HEK293 (cell line): Measurements from ENCODE around the gene FAM193B.

Source experiments
- CTCF ChIA-PET: fragments of 350-600 bp; formaldehyde crosslinking; extraction: SDS; loops from one replicate; lab custom pipeline; 2021; ENCODE audit warnings: antibody characterized with exemption; lab: Yijun Ruan, JAX
- POLR2A ChIA-PET: fragments of 300-600 bp; formaldehyde crosslinking; extraction: SDS; loops from one replicate; lab custom pipeline; 2020; ENCODE audit warnings: antibody characterized with exemption, inconsistent platforms; lab: Yijun Ruan, JAX
- H3K27ac ChIP-seq: fragments of 200-500 bp; sonication (Bioruptor generic); 2 replicates; pipeline ENCODE4 v1.5.1; 2014; ENCODE audit warnings: low read depth, low read length, control low read depth, inconsistent platforms; ENCODE audit errors: extremely low read depth
- H3K36me3 ChIP-seq, 2 experiments: fragments of 200-500 bp in 1 of 2; sonication (Bioruptor generic) in 1 of 2; 1 replicate in 1 of 2; 2 replicates in 1 of 2; pipeline ENCODE4 v1.5.1; 2014 to 2017; ENCODE audit warnings: inconsistent platforms in 2 of 2, low read length in 2 of 2; ENCODE audit not compliant: control insufficient read depth in 2 of 2, insufficient read depth in 1 of 2
- H3K4me1 ChIP-seq: fragments of 200-500 bp; sonication (Bioruptor generic); 2 replicates; pipeline ENCODE4 v1.5.1; 2014; ENCODE audit warnings: mild to moderate bottlenecking, low read length, inconsistent platforms; ENCODE audit not compliant: control insufficient read depth, insufficient read depth
- H3K4me3 ChIP-seq: 2 replicates; pipeline ENCODE4 v1.5.1; 2011; ENCODE audit warnings: low read depth, mild to moderate bottlenecking, control low read depth, low read length, moderate library complexity
- H3K9me3 ChIP-seq: fragments of 200-500 bp; sonication (Bioruptor generic); 2 replicates; pipeline ENCODE4 v1.5.1; 2014; ENCODE audit warnings: low read depth, low read length, inconsistent platforms; ENCODE audit not compliant: control insufficient read depth, insufficient read depth
- ELK4 ChIP-seq: IDR thresholded peaks from 2 replicates; pipeline ENCODE4 v1.6.1; 2011; ENCODE audit warnings: mild to moderate bottlenecking, low read depth, low read length, borderline replicate concordance
- GLI4 ChIP-seq: fragments of 450-650 bp; formaldehyde crosslinking; IDR thresholded peaks from 2 replicates; pipeline ENCODE4 v1.5.1; 2016; ENCODE audit warnings: missing biosample characterization, missing genetic modification characterization
- ZBTB7A ChIP-seq: fragments of 450-650 bp; formaldehyde crosslinking; IDR thresholded peaks from 2 replicates; pipeline ENCODE4 v1.5.1; 2016; ENCODE audit warnings: low read depth, missing biosample characterization, missing genetic modification characterization
- ZEB2 ChIP-seq: fragments of 450-650 bp; formaldehyde crosslinking; IDR thresholded peaks from 2 replicates; pipeline ENCODE4 v1.5.1; 2016; ENCODE audit warnings: missing biosample characterization, missing genetic modification characterization
- ZNF175 ChIP-seq: fragments of 450-650 bp; formaldehyde crosslinking; IDR thresholded peaks from 2 replicates; pipeline ENCODE4 v1.5.1; 2016; ENCODE audit warnings: missing biosample characterization, missing genetic modification characterization
- ZNF18 ChIP-seq: fragments of 450-650 bp; formaldehyde crosslinking; IDR thresholded peaks from 2 replicates; pipeline ENCODE4 v1.5.1; 2016; ENCODE audit warnings: missing biosample characterization, missing genetic modification characterization
- ZNF2 ChIP-seq: fragments of 450-650 bp; formaldehyde crosslinking; IDR thresholded peaks from 2 replicates; pipeline ENCODE4 v1.5.1; 2016; ENCODE audit warnings: missing biosample characterization, missing genetic modification characterization
- ZNF341 ChIP-seq: fragments of 450-650 bp; formaldehyde crosslinking; IDR thresholded peaks from 2 replicates; pipeline ENCODE4; 2016; ENCODE audit warnings: low read depth, missing biosample characterization, missing genetic modification characterization
- ZNF394 ChIP-seq: fragments of 450-650 bp; formaldehyde crosslinking; IDR thresholded peaks from 2 replicates; pipeline ENCODE4 v1.5.1; 2016; ENCODE audit warnings: missing biosample characterization, missing genetic modification characterization, mild to moderate bottlenecking, moderate library complexity, borderline replicate concordance
- ZNF449 ChIP-seq: fragments of 450-650 bp; formaldehyde crosslinking; IDR thresholded peaks from 2 replicates; pipeline ENCODE4 v1.5.1; 2017; ENCODE audit warnings: missing biosample characterization, mild to moderate bottlenecking, missing genetic modification characterization, moderate library complexity
- ZNF560 ChIP-seq: fragments of 450-650 bp; formaldehyde crosslinking; IDR thresholded peaks from 2 replicates; pipeline ENCODE4 v1.5.1; 2017; ENCODE audit warnings: missing biosample characterization, missing genetic modification characterization, borderline replicate concordance
- ZNF701 ChIP-seq: fragments of 450-650 bp; formaldehyde crosslinking; IDR thresholded peaks from 2 replicates; pipeline ENCODE4 v1.5.1; 2016; ENCODE audit warnings: missing biosample characterization, missing genetic modification characterization
- ZNF843 ChIP-seq: fragments of 450-650 bp; formaldehyde crosslinking; IDR thresholded peaks from 2 replicates; pipeline ENCODE4 v1.5.1; 2016; ENCODE audit warnings: missing biosample characterization, missing genetic modification characterization
- TF ChIP-seq, protein P1 (sequence below): fragments of 450-650 bp; formaldehyde crosslinking; IDR thresholded peaks from 2 replicates; pipeline ENCODE4 v1.5.1; 2016; ENCODE audit warnings: missing biosample characterization, missing genetic modification characterization
- TF ChIP-seq, protein P2 (sequence below): fragments of 450-650 bp; formaldehyde crosslinking; IDR thresholded peaks from 2 replicates; pipeline ENCODE4 v1.5.1; 2016; ENCODE audit warnings: missing biosample characterization, missing genetic modification characterization

Gene FAM193B

GRCh38 chr5:177487144-177487543 is 67.2 kb downstream of the FAM193B start:
- Histone ChIP-seq H3K27ac (no peak overlapping the region), H3K36me3 (peaks cover 16 to 74% of the 10 kb centered on the region in 2 experiments; a peak in 2 of 3 replicates), H3K4me1 (no peaks in the 10 kb centered on the region)
- POLR2A ChIA-PET, result interaction anchor here (1.1 to 1.3 kb wide), 2 partner anchors 10 to 15 kb away, joined by 4 to 5 read pairs; partner anchors contain the start of gene PDLIM7
- CTCF ChIA-PET, result interaction anchor here (1.3 kb wide), 2 partner anchors 8 to 11 kb away, joined by 3 to 5 read pairs; no protein-coding TSS in a partner anchor
- no peak for TF ChIP-seq ZNF18 (tag by site-specific recombination)
- no peak for TF ChIP-seq ZNF394 (tag by site-specific recombination)
- TF ChIP-seq ZNF175 (tag by site-specific recombination), result no peak
- TF ChIP-seq, all 188 proteins: peak for 0
- Histone ChIP-seq H3K9me3 (no peaks in the 10 kb centered on the region), H3K4me3 (no peak overlapping the region)

- H3K4me3 ChIP-seq, result no peak overlapping the region
- no peak for TF ChIP-seq ZNF394 (tag by site-specific recombination)
- TF ChIP-seq ZBTB7A (tag by site-specific recombination), result no peak
- TF ChIP-seq, protein P1, sequence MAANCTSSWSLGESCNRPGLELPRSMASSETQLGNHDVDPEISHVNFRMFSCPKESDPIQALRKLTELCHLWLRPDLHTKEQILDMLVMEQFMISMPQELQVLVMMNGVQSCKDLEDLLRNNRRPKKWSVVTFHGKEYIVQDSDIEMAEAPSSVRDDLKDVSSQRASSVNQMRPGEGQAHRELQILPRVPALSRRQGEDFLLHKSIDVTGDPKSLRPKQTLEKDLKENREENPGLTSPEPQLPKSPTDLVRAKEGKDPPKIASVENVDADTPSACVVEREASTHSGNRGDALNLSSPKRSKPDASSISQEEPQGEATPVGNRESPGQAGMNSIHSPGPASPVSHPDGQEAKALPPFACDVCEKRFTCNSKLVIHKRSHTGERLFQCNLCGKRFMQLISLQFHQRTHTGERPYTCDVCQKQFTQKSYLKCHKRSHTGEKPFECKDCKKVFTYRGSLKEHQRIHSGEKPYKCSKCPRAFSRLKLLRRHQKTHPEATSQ (tag by site-specific recombination), result no peak
- TF ChIP-seq, protein P2, sequence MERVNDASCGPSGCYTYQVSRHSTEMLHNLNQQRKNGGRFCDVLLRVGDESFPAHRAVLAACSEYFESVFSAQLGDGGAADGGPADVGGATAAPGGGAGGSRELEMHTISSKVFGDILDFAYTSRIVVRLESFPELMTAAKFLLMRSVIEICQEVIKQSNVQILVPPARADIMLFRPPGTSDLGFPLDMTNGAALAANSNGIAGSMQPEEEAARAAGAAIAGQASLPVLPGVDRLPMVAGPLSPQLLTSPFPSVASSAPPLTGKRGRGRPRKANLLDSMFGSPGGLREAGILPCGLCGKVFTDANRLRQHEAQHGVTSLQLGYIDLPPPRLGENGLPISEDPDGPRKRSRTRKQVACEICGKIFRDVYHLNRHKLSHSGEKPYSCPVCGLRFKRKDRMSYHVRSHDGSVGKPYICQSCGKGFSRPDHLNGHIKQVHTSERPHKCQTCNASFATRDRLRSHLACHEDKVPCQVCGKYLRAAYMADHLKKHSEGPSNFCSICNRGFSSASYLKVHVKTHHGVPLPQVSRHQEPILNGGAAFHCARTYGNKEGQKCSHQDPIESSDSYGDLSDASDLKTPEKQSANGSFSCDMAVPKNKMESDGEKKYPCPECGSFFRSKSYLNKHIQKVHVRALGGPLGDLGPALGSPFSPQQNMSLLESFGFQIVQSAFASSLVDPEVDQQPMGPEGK (tag by site-specific recombination), result no peak
- no peak for TF ChIP-seq ZEB2
- no peak for TF ChIP-seq ELK4
- no peak for TF ChIP-seq ZNF341
- no peak for TF ChIP-seq ZNF843 (tag by site-specific recombination)
- no peak for TF ChIP-seq GLI4 (tag by site-specific recombination)
- no peak for TF ChIP-seq ZNF2
- TF ChIP-seq ZNF449 (tag by site-specific recombination), result no peak
- TF ChIP-seq ZNF560, result no peak
- TF ChIP-seq ZNF701 (tag by site-specific recombination), result no peak
- TF ChIP-seq, all 188 proteins: peak for 0
- H3K36me3 ChIP-seq, result peaks cover 16 to 76% of the 10 kb centered on the region in 2 experiments; a peak in 2 of 3 replicates
- ChIA-PET CTCF (interaction anchor here (1.1 to 1.3 kb wide), 4 partner anchors 7 to 15 kb away, joined by 3 to 5 read pairs (median 4); no protein-coding TSS in a partner anchor), POLR2A (interaction anchor here (1.1 to 2.3 kb wide), 5 partner anchors 9 to 14 kb away, joined by 4 to 10 read pairs (median 5); partner anchors contain the start of gene PDLIM7)
- no peaks in the 10 kb centered on the region for H3K4me1 ChIP-seq
- H3K27ac ChIP-seq, result no peak overlapping the region
- H3K9me3 ChIP-seq, result no peaks in the 10 kb centered on the region
Measured at GRCh38 chr5:177486256-177486655, 68.1 kb downstream of the FAM193B start.
